Amygdala (tissue), 56 donors: Measurements from ENCODE around the gene XRCC5.
A peak's percentile ranks its signal among the peaks of the same experiment; 100 is the strongest.
"Not testable (repeated sequence)": the region's sequence is repeated elsewhere in the genome, so short reads cannot be mapped to it uniquely, and the experiment has no call there.

Source experiments
- DNase-seq, 56 donors: peaks; one replicate each; lab custom pipeline; 2025; lab: John Stamatoyannopoulos, UW

XRCC5 gene

DNA sequence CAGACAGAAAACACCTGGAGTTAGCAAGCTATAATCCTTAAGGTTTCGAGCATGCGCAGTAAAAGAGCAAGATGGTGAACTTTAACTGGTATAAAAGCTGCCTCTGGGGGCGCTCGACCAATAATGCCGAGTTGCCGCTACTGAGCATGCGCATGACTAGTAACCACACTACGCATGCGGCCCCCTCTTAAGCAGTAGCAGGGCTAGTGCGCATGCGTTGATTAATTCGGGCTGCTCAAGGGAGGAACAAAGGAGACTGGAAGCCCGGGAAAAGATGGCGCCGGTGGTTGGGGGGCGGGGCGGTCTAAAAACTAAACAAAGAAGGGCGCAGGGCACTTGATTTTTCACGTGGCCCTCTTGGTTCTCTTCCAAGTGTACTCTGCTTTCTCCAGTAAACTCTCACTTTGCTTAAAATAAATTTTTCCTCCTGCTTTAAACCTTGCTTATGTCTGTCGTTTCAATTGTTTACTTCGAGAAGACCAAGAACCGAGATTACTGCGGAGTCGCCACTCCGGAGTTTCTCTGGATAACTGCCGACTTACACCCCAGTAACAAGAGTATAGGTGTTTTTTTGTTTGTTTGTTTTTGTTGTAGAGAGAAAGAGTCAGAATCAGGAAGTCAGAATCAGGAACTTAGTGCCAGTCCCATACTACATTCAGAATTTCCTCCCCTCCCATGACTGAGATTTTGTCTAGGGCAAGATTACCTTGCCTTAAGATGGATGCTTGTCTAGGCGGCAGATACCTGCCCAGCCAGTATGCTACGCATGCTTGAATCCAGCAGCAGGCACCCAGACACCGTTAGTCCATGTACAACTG, 5.8 kb downstream of the XRCC5 start:
- peak; percentile 60 to 98 (median 88) for DNase-seq

GRCh38 chr2:216116418-216116817, 7.3 kb downstream of the XRCC5 start:
- DNase-seq: no peak

DNA sequence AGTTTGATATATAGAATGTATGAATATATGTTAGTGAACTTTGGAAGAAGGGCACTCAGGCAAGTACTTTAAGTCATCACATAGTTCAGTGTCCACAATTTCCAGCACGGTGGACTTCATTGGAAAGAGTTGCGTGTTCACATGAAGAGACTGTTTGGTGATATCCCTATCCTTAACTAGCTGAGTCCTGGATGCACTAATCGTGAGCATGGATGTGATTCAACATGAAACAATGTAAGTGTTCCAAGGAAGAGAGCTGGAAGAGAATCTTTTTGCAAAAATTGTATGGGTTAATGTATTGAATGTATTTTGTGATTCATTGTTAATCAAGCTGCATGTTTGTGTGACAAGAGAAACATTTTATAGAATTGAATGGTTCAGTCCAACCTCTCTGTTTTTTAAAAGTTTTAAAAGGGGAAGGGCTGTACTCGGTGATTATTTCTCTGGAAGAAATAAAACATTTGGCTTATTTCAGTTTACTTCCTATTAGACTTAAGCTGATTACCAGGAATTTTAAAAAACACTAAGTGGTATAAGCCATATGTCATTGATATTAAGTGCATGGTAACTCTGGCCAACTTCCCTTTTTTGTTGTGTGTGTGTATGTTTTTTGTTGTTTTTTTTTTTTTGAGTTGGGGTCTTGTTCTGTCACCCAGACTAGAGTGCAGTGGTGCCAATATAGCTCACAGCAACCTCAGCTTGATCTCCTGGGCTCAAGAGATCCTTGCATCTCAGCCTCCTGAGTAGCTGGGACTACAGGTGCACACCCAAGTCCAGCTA, 8.6 kb downstream of the XRCC5 start:
- no peak for DNase-seq

DNA sequence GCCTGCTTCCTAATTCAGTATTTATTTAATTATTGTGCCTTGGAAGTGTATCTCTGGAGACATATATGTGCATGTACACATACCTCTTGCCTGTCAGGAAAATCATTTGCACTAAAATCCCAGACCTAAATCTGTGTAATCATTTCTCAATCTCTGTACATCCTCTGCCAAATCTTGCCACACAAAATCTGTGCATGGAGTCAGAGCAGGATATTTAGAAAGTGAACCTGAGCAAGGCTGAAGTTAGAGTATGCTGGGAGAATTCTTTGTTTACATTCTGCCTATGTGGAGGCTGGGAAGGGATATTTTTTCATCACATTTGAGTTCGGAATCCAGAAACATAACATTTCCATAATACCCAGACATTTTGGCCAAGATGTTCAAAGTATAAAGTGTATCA, 9.3 kb downstream of the XRCC5 start:
- DNase-seq: no peak

DNA sequence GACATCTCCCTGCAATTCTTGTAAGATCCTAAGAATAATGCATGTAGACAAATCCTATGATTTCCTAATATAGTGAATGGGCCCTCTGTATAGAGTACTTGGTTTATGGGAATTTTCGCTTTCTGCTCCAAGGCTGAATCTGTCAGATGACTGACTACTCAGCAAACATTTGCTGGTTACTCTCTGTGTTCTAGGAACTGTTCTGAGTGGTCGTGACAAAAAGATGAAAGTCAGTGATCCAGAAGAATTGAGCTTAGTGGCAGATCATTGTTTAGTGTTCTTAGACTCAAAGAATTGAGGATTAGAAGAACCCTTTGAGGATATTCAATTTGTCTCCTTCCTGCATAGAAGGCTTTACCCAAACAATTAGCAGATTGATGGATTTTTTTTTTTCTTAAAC, 10.0 kb downstream of the XRCC5 start:
- no peak for DNase-seq

- DNase-seq: no peak
Observed at GRCh38 chr2:216119986-216120385, 10.8 kb downstream of the XRCC5 start.

DNA sequence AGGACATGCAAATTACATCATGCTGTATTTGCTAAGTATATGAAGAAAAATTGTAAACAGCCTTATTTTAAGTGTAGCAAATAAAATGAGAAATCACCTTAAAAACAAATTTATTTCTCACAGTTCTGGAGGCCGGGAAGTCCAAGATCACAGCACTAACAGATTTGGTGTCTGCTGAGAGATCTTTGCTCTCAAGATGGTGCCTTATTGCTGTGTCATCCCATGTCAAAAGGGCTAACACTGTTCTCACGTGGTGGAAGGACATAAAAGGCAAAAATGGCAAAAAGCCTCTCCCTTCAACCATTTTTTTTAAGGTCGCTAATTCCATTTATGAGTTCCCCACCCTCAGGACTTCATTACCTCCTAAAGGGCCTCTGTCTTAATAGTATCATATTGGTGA, 12.1 kb downstream of the XRCC5 start:
- no peak for DNase-seq

DNA sequence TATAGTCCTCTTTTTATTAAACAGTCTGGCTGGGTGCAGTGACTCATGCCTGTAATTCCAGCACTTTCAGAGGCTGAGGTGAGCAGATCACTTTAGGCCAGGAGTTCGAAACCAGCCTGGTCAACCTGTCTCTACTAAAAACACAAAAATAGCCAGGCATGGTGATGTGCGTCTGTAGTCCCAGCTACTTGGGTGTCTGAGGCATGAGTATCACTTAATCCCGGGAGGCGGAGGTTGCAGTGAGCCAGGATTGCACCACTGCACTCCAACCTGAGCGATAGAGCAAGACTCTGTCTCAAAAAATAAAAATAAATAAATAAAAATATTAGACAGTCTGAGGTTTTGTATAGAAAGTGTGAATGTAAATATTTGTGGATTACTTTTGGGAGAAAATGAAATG, 17.8 kb downstream of the XRCC5 start:
- DNase-seq: no peak

DNA sequence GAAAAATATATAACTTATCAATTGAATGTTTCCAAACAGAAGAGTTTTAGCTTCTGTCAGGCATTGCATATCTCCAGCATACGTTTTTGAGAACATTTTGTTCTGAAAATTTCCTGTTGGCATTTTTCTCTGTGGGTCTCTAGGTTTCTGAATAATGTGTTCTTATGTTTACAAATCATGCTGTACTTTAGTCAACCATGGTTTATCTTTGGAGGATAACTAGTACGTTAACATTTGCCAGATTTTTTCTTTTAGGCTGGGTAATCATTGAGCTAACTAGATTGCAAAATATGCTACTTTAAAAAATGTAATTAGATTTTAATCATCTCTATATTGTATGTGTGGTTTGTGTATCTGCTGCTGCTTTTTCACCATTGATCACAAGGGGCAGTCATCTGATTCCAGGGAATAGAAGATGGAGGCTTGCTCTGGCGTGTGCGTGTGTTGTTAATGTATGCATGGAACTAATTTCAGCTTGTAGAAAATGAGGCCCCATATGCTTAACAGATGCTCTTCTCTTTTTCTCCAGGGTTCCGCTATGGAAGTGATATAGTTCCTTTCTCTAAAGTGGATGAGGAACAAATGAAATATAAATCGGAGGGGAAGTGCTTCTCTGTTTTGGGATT, 21.3 kb downstream of the XRCC5 start:
- DNase-seq: no peak

- DNase-seq: no peak
Observed at GRCh38 chr2:216131175-216131926, 22.2 kb downstream of the XRCC5 start.

DNA sequence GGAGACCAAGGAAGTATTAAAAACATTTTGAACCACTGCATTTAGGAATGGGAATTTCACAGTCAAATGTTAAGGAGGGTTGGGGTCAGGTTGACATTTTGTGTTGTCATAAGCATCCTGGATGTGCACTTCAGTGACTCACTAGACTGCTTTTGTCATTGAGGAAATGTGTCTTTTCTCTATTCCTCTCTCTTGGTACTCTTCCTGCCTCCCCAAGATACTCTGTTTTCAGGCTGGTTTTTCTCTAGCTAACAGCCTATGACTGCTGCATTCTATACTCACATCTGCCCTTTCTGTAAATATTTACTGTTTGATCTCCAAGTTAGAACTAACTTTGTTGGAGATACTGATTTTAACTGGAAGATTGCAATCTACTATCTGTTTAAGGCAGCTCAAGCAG, 23.4 kb downstream of the XRCC5 start:
- no peak for DNase-seq

DNA sequence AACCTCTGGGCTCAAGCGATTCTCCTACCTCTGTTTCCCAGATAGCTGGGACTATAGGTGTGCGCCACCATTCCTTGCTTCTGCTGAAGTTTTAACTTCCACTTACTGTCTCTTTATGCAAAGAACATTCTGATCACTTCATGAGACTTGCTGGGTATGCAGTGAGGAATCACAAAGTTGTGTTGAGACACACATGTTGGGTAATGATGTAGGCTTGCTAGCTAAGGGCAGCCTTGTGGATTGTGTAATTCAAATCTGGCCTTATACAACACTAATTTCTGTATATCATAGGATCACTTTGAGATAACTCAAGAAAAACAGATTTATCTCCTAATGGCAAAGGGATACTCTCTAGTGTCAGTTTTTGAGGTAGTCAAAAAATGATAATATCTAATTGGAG, 24.2 kb downstream of the XRCC5 start:
- DNase-seq: no peak

- no peak for DNase-seq
Observed at GRCh38 chr2:216134958-216135541, 25.9 kb downstream of the XRCC5 start.

- DNase-seq: no peak
Observed at GRCh38 chr2:216139884-216140283, 30.7 kb downstream of the XRCC5 start.

DNA sequence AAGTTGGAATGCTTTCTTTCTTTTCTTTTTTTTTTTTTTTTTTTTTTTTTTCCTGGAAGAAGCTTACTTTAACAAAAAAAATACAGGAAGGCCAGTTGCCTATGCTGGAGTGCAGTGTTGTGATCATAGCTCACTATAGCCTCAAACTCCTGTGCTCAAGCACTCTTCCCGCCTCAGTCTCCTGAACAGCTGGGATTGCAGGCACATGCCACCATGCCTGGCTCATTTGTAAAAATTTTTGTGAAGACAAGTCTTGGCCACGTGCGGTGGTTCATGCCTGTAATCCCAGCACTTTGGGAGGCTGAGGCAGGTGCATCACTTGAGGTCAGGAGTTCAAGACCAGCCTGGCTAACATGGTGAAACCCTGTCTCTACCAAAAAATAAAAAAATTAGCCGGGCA, 32.4 kb downstream of the XRCC5 start:
- not testable (repeated sequence) for DNase-seq

DNA sequence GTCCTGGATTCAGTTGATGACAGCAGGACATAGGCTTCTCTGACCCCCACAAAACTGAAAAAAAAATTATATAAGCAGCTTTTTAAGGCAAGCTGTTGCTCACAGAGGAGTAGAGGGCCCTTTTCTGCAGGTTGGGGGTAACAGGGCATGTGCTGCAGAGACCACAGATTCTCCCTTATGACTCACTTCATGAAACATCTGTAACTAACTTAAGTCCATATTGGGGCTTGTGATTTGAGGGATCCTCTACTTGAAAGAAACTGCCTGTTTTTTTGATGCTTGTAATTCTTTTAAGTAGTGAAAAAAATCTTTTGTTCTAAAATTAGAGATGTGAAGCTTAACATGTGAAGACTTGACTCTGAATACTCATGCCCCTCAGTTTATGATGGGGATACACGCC, 33.4 kb downstream of the XRCC5 start:
- no peak for DNase-seq

DNA sequence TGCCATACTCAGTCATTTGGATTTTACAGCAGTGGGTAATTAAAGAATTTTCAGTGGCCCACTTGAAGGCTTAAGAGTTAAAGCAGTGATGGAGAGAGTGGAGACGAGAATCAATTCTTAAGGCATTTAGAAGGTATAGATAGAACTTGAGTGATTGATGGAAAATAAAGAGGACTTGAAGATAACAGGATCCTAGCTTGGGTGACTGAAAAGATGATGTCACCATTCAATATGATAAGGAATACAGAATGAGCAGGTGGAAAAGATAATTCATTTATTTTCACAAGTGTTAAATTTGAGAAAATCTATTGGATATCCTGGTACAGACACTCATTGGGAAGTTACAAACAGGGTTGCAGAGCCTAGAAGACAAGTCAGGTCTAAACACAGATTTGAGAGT, 35.2 kb downstream of the XRCC5 start:
- DNase-seq: no peak

GRCh38 chr2:216144857-216145256, 35.7 kb downstream of the XRCC5 start:
- DNase-seq: no peak

GRCh38 chr2:216146573-216146972, 37.4 kb downstream of the XRCC5 start:
- DNase-seq: no peak
